ENCODE data around the gene ARVCF.

The ARVCF gene

GRCh38 chr22:20015187-20015625 is 1.4 kb downstream of the ARVCF start:
- TF ChIP-seq SIN3A (IDR thresholded peaks at IDR 0.05; ENCODE audit: borderline replicate concordance, insufficient read depth, low read length), result no peak
- TF ChIP-seq FOXP2 (optimal IDR thresholded peaks at IDR 0.05; ENCODE audit: borderline replicate concordance, extremely low read depth, extremely low read length, insufficient read depth), result no peak
- TF ChIP-seq, protein P1, sequence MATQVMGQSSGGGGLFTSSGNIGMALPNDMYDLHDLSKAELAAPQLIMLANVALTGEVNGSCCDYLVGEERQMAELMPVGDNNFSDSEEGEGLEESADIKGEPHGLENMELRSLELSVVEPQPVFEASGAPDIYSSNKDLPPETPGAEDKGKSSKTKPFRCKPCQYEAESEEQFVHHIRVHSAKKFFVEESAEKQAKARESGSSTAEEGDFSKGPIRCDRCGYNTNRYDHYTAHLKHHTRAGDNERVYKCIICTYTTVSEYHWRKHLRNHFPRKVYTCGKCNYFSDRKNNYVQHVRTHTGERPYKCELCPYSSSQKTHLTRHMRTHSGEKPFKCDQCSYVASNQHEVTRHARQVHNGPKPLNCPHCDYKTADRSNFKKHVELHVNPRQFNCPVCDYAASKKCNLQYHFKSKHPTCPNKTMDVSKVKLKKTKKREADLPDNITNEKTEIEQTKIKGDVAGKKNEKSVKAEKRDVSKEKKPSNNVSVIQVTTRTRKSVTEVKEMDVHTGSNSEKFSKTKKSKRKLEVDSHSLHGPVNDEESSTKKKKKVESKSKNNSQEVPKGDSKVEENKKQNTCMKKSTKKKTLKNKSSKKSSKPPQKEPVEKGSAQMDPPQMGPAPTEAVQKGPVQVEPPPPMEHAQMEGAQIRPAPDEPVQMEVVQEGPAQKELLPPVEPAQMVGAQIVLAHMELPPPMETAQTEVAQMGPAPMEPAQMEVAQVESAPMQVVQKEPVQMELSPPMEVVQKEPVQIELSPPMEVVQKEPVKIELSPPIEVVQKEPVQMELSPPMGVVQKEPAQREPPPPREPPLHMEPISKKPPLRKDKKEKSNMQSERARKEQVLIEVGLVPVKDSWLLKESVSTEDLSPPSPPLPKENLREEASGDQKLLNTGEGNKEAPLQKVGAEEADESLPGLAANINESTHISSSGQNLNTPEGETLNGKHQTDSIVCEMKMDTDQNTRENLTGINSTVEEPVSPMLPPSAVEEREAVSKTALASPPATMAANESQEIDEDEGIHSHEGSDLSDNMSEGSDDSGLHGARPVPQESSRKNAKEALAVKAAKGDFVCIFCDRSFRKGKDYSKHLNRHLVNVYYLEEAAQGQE (IDR thresholded peaks at IDR 0.05; ENCODE audit: insufficient read depth in 1 of 2, low read depth in 2 of 2, low read length in 2 of 2), result no peak

GRCh38 chr22:20014526-20015186 is 2.0 kb downstream of the ARVCF start:
- TF ChIP-seq TAF1 (IDR thresholded peaks at IDR 0.05; ENCODE audit: borderline replicate concordance, insufficient read depth, low read length) (no peak), SIN3A (IDR thresholded peaks at IDR 0.05; ENCODE audit: borderline replicate concordance, insufficient read depth, low read length) (no peak), FOXP2 (optimal IDR thresholded peaks at IDR 0.05; ENCODE audit: borderline replicate concordance, extremely low read depth, extremely low read length, insufficient read depth) (no peak), POLR2AphosphoS5 (IDR thresholded peaks at IDR 0.05; ENCODE audit: low read depth, low read length) (no peak)
- TF ChIP-seq, protein P1 (IDR thresholded peaks at IDR 0.05; ENCODE audit: insufficient read depth in 1 of 2, low read depth in 2 of 2, low read length in 2 of 2), result no peak

DNA sequence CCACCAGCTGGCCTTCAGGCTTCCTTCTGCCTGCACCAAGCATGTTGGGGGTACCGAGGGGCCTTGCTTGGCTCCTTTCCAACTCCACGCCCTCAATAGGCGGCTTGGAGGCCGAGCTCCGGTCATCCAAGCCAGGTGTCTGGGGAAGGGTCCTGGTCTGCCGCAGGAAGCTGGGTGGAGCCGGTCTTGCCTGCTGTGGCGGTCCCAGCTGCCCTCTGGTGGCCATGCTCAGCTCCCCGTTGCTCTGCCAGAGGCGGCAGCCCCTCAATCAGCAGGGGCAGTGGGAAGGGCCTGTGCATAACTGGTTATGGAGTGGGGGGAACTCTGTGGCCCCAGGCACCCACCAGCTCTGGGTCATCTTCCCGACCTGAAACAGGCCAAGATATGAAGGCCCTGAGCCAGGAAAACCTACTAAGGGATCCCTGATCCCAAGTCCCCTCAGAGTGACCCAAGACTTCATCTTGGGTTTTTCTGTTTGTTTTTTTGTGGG is 3.2 kb downstream of the ARVCF start:
- TF ChIP-seq FOXP2 (optimal IDR thresholded peaks at IDR 0.05; ENCODE audit: borderline replicate concordance, extremely low read depth, extremely low read length, insufficient read depth) (peak; percentile 70), TAF1 (IDR thresholded peaks at IDR 0.05; ENCODE audit: borderline replicate concordance, insufficient read depth, low read length) (no peak)

GRCh38 chr22:20012741-20013331 is 3.8 kb downstream of the ARVCF start:
- TF ChIP-seq FOXP2 (optimal IDR thresholded peaks at IDR 0.05; ENCODE audit: borderline replicate concordance, extremely low read depth, extremely low read length, insufficient read depth) (no peak), POLR2AphosphoS5 (IDR thresholded peaks at IDR 0.05; ENCODE audit: low read depth, low read length) (no peak), SIN3A (IDR thresholded peaks at IDR 0.05; ENCODE audit: borderline replicate concordance, insufficient read depth, low read length) (no peak), TAF1 (IDR thresholded peaks at IDR 0.05; ENCODE audit: borderline replicate concordance, insufficient read depth, low read length) (no peak)
- TF ChIP-seq, protein P1 (IDR thresholded peaks at IDR 0.05; ENCODE audit: insufficient read depth in 1 of 2, low read depth in 2 of 2, low read length in 2 of 2), result no peak

- TF ChIP-seq FOXP2 (optimal IDR thresholded peaks at IDR 0.05; ENCODE audit: borderline replicate concordance, extremely low read depth, extremely low read length, insufficient read depth) (no peak), POLR2AphosphoS5 (IDR thresholded peaks at IDR 0.05; ENCODE audit: low read depth, low read length) (no peak), TAF1 (IDR thresholded peaks at IDR 0.05; ENCODE audit: borderline replicate concordance, insufficient read depth, low read length) (no peak), SIN3A (IDR thresholded peaks at IDR 0.05; ENCODE audit: borderline replicate concordance, insufficient read depth, low read length) (no peak)
- TF ChIP-seq, protein P1 (IDR thresholded peaks at IDR 0.05; ENCODE audit: insufficient read depth in 1 of 2, low read depth in 2 of 2, low read length in 2 of 2), result no peak
Measured at GRCh38 chr22:20011993-20012740, 4.5 kb downstream of the ARVCF start.

All from PFSK-1 (cell line).